HEK293T (cell line): ENCODE results near the gene STEAP3.

Experiments
- CTBP1 ChIP-seq: fragments of 450-650 bp; IDR thresholded peaks from 2 replicates; pipeline ENCODE4 v1.6.1; 2016; ENCODE audit warnings: borderline replicate concordance
- ELF4 ChIP-seq: fragments of 450-650 bp; IDR thresholded peaks from 2 replicates; pipeline ENCODE4 v1.6.1; 2017; ENCODE audit warnings: antibody characterized with exemption
- FOXK2 ChIP-seq: fragments of 450-650 bp; IDR thresholded peaks from 2 replicates; pipeline ENCODE4 v1.6.1; 2016; ENCODE audit warnings: mild to moderate bottlenecking
- FOXM1 ChIP-seq: fragments of 450-650 bp; IDR thresholded peaks from 2 replicates; pipeline ENCODE4 v1.6.1; 2017; ENCODE audit warnings: mild to moderate bottlenecking, borderline replicate concordance
- HDGF ChIP-seq: fragments of 450-650 bp; IDR thresholded peaks from 2 replicates; pipeline ENCODE4 v1.6.1; 2017; ENCODE audit warnings: antibody characterized with exemption, borderline replicate concordance
- NFRKB ChIP-seq: fragments of 450-650 bp; IDR thresholded peaks from 2 replicates; pipeline ENCODE4 v1.6.1; 2016; ENCODE audit warnings: mild to moderate bottlenecking, moderate library complexity
- TARDBP ChIP-seq: fragments of 450-650 bp; IDR thresholded peaks from 2 replicates; pipeline ENCODE4 v1.6.1; 2016

DNA sequence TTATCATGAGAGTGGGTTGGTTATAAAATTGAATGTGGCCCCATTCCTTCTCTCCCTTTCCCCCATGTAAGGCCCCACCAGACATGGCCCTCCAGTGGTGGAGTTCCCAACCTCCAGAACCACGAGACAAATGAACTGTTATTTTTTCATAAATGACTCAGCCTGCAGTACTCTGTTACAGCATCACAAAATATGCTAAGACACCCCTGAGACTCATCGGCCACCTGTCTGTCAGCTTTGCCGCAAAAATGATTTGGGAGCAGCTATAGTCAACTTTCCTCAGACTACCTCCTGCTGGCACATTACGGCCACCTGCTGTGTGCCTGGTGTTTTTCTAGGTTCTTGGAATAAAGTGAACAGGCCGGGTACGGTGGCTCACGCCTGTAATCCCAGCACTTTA is 43.6 kb upstream of the STEAP3 start:
- TF ChIP-seq FOXK2 (no peak), TARDBP (no peak), FOXM1 (no peak), NFRKB (no peak), HDGF (no peak), CTBP1 (no peak), ELF4 (no peak)
